Activated CD4-positive, alpha-beta T cell treated with anti-CD3 and anti-CD28 coated beads for 48 hours (primary cell): ENCODE data around the gene OR7C2.
A peak's percentile ranks its signal among the peaks of the same experiment; 100 is the strongest.

ENCODE experiments used
- DNase-seq: peaks from one replicate; pipeline ENCODE4 v3.0.0-alpha.2; 2020

OR7C2 gene

GRCh38 chr19:14979476-14980255, 38.4 kb downstream of the OR7C2 start, which contains the start of gene SLC1A6:
Gene SLC1A6, minus strand, starts transcription at chr19:14979864. Its CDS starts 6,954 bp downstream, at chr19:14972910.
- no peak for DNase-seq

- peak; percentile 21 for DNase-seq
Observed at GRCh38 chr19:14985133-14985532, 43.8 kb downstream of the OR7C2 start.
